Vagina (tissue), 2 donors: ENCODE measurements around the gene SLC37A2.

ENCODE experiments used
- CTCF ChIP-seq, 3 experiments: fragments of 450-650 bp in 2 of 3; fragments of 200-600 bp in 1 of 3; sonication (generic) in 1 of 3; IDR thresholded peaks; one replicate each; pipeline ENCODE4 v1.5.1; 2017 to 2019; ENCODE audit warnings: antibody characterized with exemption in 3 of 3, mild to moderate bottlenecking in 2 of 3, moderate library complexity in 2 of 3
- POLR2A ChIP-seq, 2 donors: fragments of 450-650 bp; IDR thresholded peaks; one replicate each; pipeline ENCODE4 v1.6.1; 2017; ENCODE audit warnings: antibody characterized with exemption in 2 of 2, mild to moderate bottlenecking in 2 of 2, moderate library complexity in 2 of 2
- POLR2AphosphoS5 ChIP-seq, 2 donors: sonication (generic); formaldehyde crosslinking; IDR thresholded peaks; one replicate each; pipeline ENCODE4 v1.9.0; 2017; ENCODE audit warnings: antibody characterized with exemption in 2 of 2, mild to moderate bottlenecking in 2 of 2, low read depth in 1 of 2; ENCODE audit not compliant: insufficient read depth in 1 of 2

GRCh38 chr11:125086633-125087296, 23.7 kb downstream of the SLC37A2 start:
- no peak for TF ChIP-seq CTCF (IDR thresholded peaks at IDR 0.05)
- no peak for TF ChIP-seq POLR2A (IDR thresholded peaks at IDR 0.05)
- no peak for TF ChIP-seq POLR2AphosphoS5 (IDR thresholded peaks at IDR 0.05; ENCODE audit: insufficient read depth in 1 of 2, low read depth in 1 of 2)
